Activated T-cell treated with anti-CD3 and anti-CD28 coated beads, Interleukin-2, amount 50 U/mL, for 72 hours (primary cell): ENCODE measurements around the gene ZBTB39. TPM values are rescaled to one million over a fixed set of nuclear protein-coding genes. Genes with fewer than 3 reads are reported as not detected.
A peak's percentile ranks its signal among the peaks of the same experiment; 100 is the strongest.
"Not testable (repeated sequence)": the region's sequence is repeated elsewhere in the genome, so short reads cannot be mapped to it uniquely, and the experiment has no call there.

ENCODE experiments used
- ATAC-seq, 2 donors: fragments of 150-1000 bp; cut with Tn5 transposase; replicated peaks in 1 of 2; 2 replicates each; pipeline ENCODE4 v1.10.0; 2021; ENCODE audit warnings: moderate library complexity in 2 of 2, mild to moderate bottlenecking in 1 of 2
- DNase-seq, 2 donors: peaks; one replicate each; pipeline ENCODE4 v3.0.0; 2021 to 2022; ENCODE audit warnings: mixed read lengths in 1 of 2
- H3K27ac Mint-ChIP-seq: one replicate; pipeline ENCODE4 v1.8.0; 2022; ENCODE audit warnings: mild to moderate bottlenecking, moderate library complexity, mixed read lengths
- H3K27me3 Mint-ChIP-seq: one replicate; pipeline ENCODE4 v1.8.0; 2022; ENCODE audit warnings: low read depth, mixed read lengths
- H3K36me3 Mint-ChIP-seq, 2 donors: one replicate each; pipeline ENCODE4 v1.8.0; 2022; ENCODE audit warnings: mixed read lengths in 2 of 2, mild to moderate bottlenecking in 1 of 2; ENCODE audit not compliant: insufficient read depth in 2 of 2
- H3K4me1 Mint-ChIP-seq: one replicate; pipeline ENCODE4 v1.8.0; 2022; ENCODE audit warnings: low read depth, mixed read lengths
- H3K4me3 Mint-ChIP-seq, 2 donors: one replicate each; pipeline ENCODE4 v1.8.0; 2022; ENCODE audit warnings: mild to moderate bottlenecking in 2 of 2, mixed read lengths in 2 of 2, moderate library complexity in 2 of 2
- H3K9me3 Mint-ChIP-seq, 2 donors: one replicate each; pipeline ENCODE4 v1.8.0; 2022; ENCODE audit warnings: mixed read lengths in 2 of 2
- total RNA-seq, 2 donors: library from RNA; stranded (reverse); gene quantifications; one replicate each; pipeline ENCODE4 v1.2.3, GENCODE V29; 2022

Gene ZBTB39
- total RNA-seq = 10 to 100 TPM in 1 of 2 donors, 1 to 10 TPM in 1; 9.7 to 10.3 TPM

- DNase-seq (peak; percentile 76 to 87), ATAC-seq (peak; percentile 78 to 87)
- Mint-ChIP-seq H3K27me3 (no peaks in the 10 kb centered on the region), H3K9me3 (no peaks in the 10 kb centered on the region), H3K4me1 (peaks cover 68% of the 10 kb centered on the region), H3K36me3 (peaks cover 2 to 18% of the 10 kb centered on the region in 2 donors), H3K27ac (peak within 1 kb of the TSS; percentile 95), H3K4me3 (peak within 1 kb of the TSS; percentile 87 to 90)
These were observed at the start of gene ZBTB39 for GRCh38 chr12:57005980-57006808. ZBTB39 (minus strand) TSS chr12:57006546; CDS start chr12:57004917, 1,629 bp downstream.

- ATAC-seq = no peak
- no peak overlapping the region for H3K4me3 Mint-ChIP-seq
- peaks cover 4% of the 10 kb centered on the region for H3K4me1 Mint-ChIP-seq
- no peak for DNase-seq
- H3K27me3 Mint-ChIP-seq = no peaks in the 10 kb centered on the region
- H3K27ac Mint-ChIP-seq = no peak overlapping the region
- H3K9me3 Mint-ChIP-seq = peaks cover 2 to 4% of the 10 kb centered on the region in 2 donors
- H3K36me3 Mint-ChIP-seq = peaks cover 11 to 32% of the 10 kb centered on the region in 2 donors
These were observed 49.5 kb upstream of the ZBTB39 start for GRCh38 chr12:57055824-57056223.

- not testable (repeated sequence) for H3K27ac Mint-ChIP-seq, H3K4me1 Mint-ChIP-seq, DNase-seq, H3K9me3 Mint-ChIP-seq, H3K27me3 Mint-ChIP-seq, ATAC-seq, H3K4me3 Mint-ChIP-seq
- H3K36me3 Mint-ChIP-seq = peaks cover 10 to 22% of the 10 kb centered on the region in 2 donors
These were observed 47.6 kb upstream of the ZBTB39 start for GRCh38 chr12:57053901-57054300.

- not testable (repeated sequence) for ATAC-seq, H3K27ac Mint-ChIP-seq, H3K9me3 Mint-ChIP-seq, H3K4me3 Mint-ChIP-seq, DNase-seq, H3K27me3 Mint-ChIP-seq
- peaks cover 7 to 16% of the 10 kb centered on the region in 2 donors for H3K36me3 Mint-ChIP-seq
- H3K4me1 Mint-ChIP-seq = peaks cover 15% of the 10 kb centered on the region
These were observed 46.8 kb upstream of the ZBTB39 start for GRCh38 chr12:57053146-57053545.

- H3K4me3 Mint-ChIP-seq = no peak overlapping the region
- no peak overlapping the region for H3K27ac Mint-ChIP-seq
- H3K9me3 Mint-ChIP-seq = peaks cover 2 to 4% of the 10 kb centered on the region in 2 donors
- H3K27me3 Mint-ChIP-seq = peaks cover 5% of the 10 kb centered on the region
- peaks cover 0 to 11% of the 10 kb centered on the region in 2 donors for H3K36me3 Mint-ChIP-seq
- H3K4me1 Mint-ChIP-seq = peaks cover 36% of the 10 kb centered on the region
- no peak for DNase-seq
- no peak for ATAC-seq
These were observed 44.7 kb upstream of the ZBTB39 start for GRCh38 chr12:57051011-57051410.

GRCh38 chr12:57049890-57050289 is 43.5 kb upstream of the ZBTB39 start, which contains the start of gene MYO1A:
MYO1A (minus strand) TSS chr12:57050129; CDS start chr12:57048323, 1,806 bp downstream.
- DNase-seq (no peak), ATAC-seq (no peak)
- Mint-ChIP-seq H3K36me3 (peaks cover 0 to 7% of the 10 kb centered on the region in 2 donors), H3K27ac (no peak within 1 kb of the TSS), H3K4me1 (peaks cover 47% of the 10 kb centered on the region), H3K9me3 (peaks cover 2 to 4% of the 10 kb centered on the region in 2 donors), H3K4me3 (no peak within 1 kb of the TSS), H3K27me3 (peaks cover 7% of the 10 kb centered on the region)

GRCh38 chr12:57049119-57049446 is 42.7 kb upstream of the ZBTB39 start:
- Mint-ChIP-seq H3K9me3 (peaks cover 2 to 4% of the 10 kb centered on the region in 2 donors), H3K27me3 (peaks cover 7% of the 10 kb centered on the region), H3K4me3 (no peak overlapping the region), H3K36me3 (peaks cover 0 to 4% of the 10 kb centered on the region in 2 donors), H3K4me1 (peaks cover 53% of the 10 kb centered on the region), H3K27ac (no peak overlapping the region)
- DNase-seq = no peak
- ATAC-seq = no peak

GRCh38 chr12:57048423-57049118 is 42.2 kb upstream of the ZBTB39 start:
- peaks cover 0 to 1% of the 10 kb centered on the region in 2 donors for H3K36me3 Mint-ChIP-seq
- DNase-seq = no peak
- ATAC-seq = no peak
- H3K4me1 Mint-ChIP-seq = peaks cover 53% of the 10 kb centered on the region
- no peak overlapping the region for H3K27ac Mint-ChIP-seq
- H3K27me3 Mint-ChIP-seq = peaks cover 7% of the 10 kb centered on the region
- H3K9me3 Mint-ChIP-seq = peaks cover 0 to 4% of the 10 kb centered on the region in 2 donors
- H3K4me3 Mint-ChIP-seq = peak overlapping the region in 1 of 2 donors; percentile 63

- Mint-ChIP-seq H3K4me3 (peak overlapping the region; percentile 56 to 63), H3K27ac (peak overlapping the region; percentile 39), H3K9me3 (no peaks in the 10 kb centered on the region), H3K27me3 (peaks cover 7% of the 10 kb centered on the region), H3K4me1 (peaks cover 53% of the 10 kb centered on the region), H3K36me3 (peaks cover 0 to 1% of the 10 kb centered on the region in 2 donors)
- DNase-seq (no peak), ATAC-seq (peak in 1 of 2 donors; percentile 10)
These were observed 41.6 kb upstream of the ZBTB39 start for GRCh38 chr12:57047981-57048380.

- Mint-ChIP-seq H3K4me1 (peaks cover 53% of the 10 kb centered on the region), H3K9me3 (no peaks in the 10 kb centered on the region), H3K4me3 (peak overlapping the region; percentile 56 to 63), H3K27ac (peak overlapping the region; percentile 39), H3K36me3 (peaks cover 0 to 1% of the 10 kb centered on the region in 2 donors), H3K27me3 (peaks cover 7% of the 10 kb centered on the region)
- ATAC-seq (peak; percentile 94), DNase-seq (peak; percentile 81 to 82)
These were observed 40.9 kb upstream of the ZBTB39 start for GRCh38 chr12:57046947-57047890.

- no peak for ATAC-seq
- peaks cover 0 to 1% of the 10 kb centered on the region in 2 donors for H3K36me3 Mint-ChIP-seq
- peak overlapping the region; percentile 45 to 63 for H3K4me3 Mint-ChIP-seq
These were observed 39.9 kb upstream of the ZBTB39 start for GRCh38 chr12:57046086-57046791.

GRCh38 chr12:57044889-57045288 is 38.5 kb upstream of the ZBTB39 start:
- no peak for DNase-seq
- Mint-ChIP-seq H3K36me3 (peaks cover 0 to 1% of the 10 kb centered on the region in 2 donors), H3K9me3 (no peaks in the 10 kb centered on the region), H3K27ac (no peak overlapping the region), H3K4me3 (no peak overlapping the region), H3K4me1 (peaks cover 53% of the 10 kb centered on the region), H3K27me3 (peaks cover 7% of the 10 kb centered on the region)
- ATAC-seq = no peak

More at GRCh38 chr12:57046086-57046791, 39.9 kb upstream of the ZBTB39 start:
- peaks cover 53% of the 10 kb centered on the region for H3K4me1 Mint-ChIP-seq
- DNase-seq = no peak
- no peaks in the 10 kb centered on the region for H3K9me3 Mint-ChIP-seq
- peaks cover 7% of the 10 kb centered on the region for H3K27me3 Mint-ChIP-seq
- H3K27ac Mint-ChIP-seq = peak overlapping the region; percentile 16
